Measurements from ENCODE around the gene CXXC5. TPM values are rescaled to one million over a fixed set of nuclear protein-coding genes. Genes with fewer than 3 reads are reported as not detected.

CXXC5 gene
- total and polyA plus RNA-seq, 9 of the 15 experiments (the other 6 are each of a cell fraction or from before 2014, with no cell fraction given) = 1.9 to 123 (median 45.8) TPM

- TF ChIP-seq EWSR1 (IDR thresholded peaks at IDR 0.05; ENCODE audit: borderline replicate concordance, low read depth, partially characterized antibody) (no peak), ZC3H8 (IDR thresholded peaks at IDR 0.05) (no peak), ZNF12 (CRISPR knock-in tag; IDR thresholded peaks at IDR 0.05) (0 out of 2 replicates have a peak, but pooled peaks have one; percentile 34), PHF8 (IDR thresholded peaks at IDR 0.05; ENCODE audit: borderline replicate concordance, low read length) (no peak; the same call in 1 of the 2 replicates), ZNF75A (CRISPR knock-in tag; IDR thresholded peaks at IDR 0.05) (no peak), ZNF224 (CRISPR knock-in tag; IDR thresholded peaks at IDR 0.05) (no peak), DMBX1 (CRISPR knock-in tag; IDR thresholded peaks at IDR 0.05; ENCODE audit: borderline replicate concordance) (peak; percentile 34; the same call in 1 of the 2 replicates), HDAC6 (IDR thresholded peaks at IDR 0.05; ENCODE audit: low read depth, low read length) (no peak), CBX3 (IDR thresholded peaks at IDR 0.05; ENCODE audit: borderline replicate concordance in 1 of 2, low read length in 2 of 2) (0 out of 3 replicates have a peak, but pooled peaks of 1 of the 2 experiments have one; percentile 43), MCM5 (IDR thresholded peaks at IDR 0.05; ENCODE audit: low read depth) (no peak), YBX1 (IDR thresholded peaks at IDR 0.05) (no peak), XRCC4 (IDR thresholded peaks at IDR 0.05; ENCODE audit: extremely low read depth, insufficient read depth, insufficient read length) (no peak), TAL1 (IDR thresholded peaks at IDR 0.05) (no peak), CBX8 (IDR thresholded peaks at IDR 0.05; ENCODE audit: borderline replicate concordance, extremely low read depth, low read depth, low read length, poor library complexity, severe bottlenecking) (no peak), SREBF1 (IDR thresholded peaks at IDR 0.05; ENCODE audit: borderline replicate concordance, low read depth, low read length) (no peak), CHD4 (IDR thresholded peaks at IDR 0.05; ENCODE audit: insufficient read depth, insufficient replicate concordance, low read depth, low read length, poor library complexity, severe bottlenecking) (no peak)
- TF ChIP-seq, protein P1, sequence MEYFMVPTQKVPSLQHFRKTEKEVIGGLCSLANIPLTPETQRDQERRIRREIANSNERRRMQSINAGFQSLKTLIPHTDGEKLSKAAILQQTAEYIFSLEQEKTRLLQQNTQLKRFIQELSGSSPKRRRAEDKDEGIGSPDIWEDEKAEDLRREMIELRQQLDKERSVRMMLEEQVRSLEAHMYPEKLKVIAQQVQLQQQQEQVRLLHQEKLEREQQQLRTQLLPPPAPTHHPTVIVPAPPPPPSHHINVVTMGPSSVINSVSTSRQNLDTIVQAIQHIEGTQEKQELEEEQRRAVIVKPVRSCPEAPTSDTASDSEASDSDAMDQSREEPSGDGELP (CRISPR knock-in tag; IDR thresholded peaks at IDR 0.05; ENCODE audit: borderline replicate concordance) = peak; percentile 93
- TF ChIP-seq, protein P2, sequence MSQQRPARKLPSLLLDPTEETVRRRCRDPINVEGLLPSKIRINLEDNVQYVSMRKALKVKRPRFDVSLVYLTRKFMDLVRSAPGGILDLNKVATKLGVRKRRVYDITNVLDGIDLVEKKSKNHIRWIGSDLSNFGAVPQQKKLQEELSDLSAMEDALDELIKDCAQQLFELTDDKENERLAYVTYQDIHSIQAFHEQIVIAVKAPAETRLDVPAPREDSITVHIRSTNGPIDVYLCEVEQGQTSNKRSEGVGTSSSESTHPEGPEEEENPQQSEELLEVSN (IDR thresholded peaks at IDR 0.05; ENCODE audit: borderline replicate concordance in 1 of 2, extremely low read depth in 1 of 2, insufficient read depth in 1 of 2, insufficient read length in 1 of 2, low read depth in 1 of 2, low read length in 1 of 2, poor library complexity in 1 of 2, severe bottlenecking in 1 of 2) = peak; percentile 40 to 68
- TF ChIP-seq, protein P3, sequence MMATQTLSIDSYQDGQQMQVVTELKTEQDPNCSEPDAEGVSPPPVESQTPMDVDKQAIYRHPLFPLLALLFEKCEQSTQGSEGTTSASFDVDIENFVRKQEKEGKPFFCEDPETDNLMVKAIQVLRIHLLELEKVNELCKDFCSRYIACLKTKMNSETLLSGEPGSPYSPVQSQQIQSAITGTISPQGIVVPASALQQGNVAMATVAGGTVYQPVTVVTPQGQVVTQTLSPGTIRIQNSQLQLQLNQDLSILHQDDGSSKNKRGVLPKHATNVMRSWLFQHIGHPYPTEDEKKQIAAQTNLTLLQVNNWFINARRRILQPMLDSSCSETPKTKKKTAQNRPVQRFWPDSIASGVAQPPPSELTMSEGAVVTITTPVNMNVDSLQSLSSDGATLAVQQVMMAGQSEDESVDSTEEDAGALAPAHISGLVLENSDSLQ (IDR thresholded peaks at IDR 0.05) = peak; percentile 66
Measured at GRCh38 chr5:139660923-139661814, 13.0 kb downstream of the CXXC5 start (continued).

All from K562 (cell line).